CD4-positive, alpha-beta memory T cell (primary cell): ENCODE data around the gene RASA3. TPM values are rescaled to one million over a fixed set of nuclear protein-coding genes. Genes with fewer than 3 reads are reported as not detected.

Source experiments
- CTCF ChIA-PET: fragments of 350-600 bp; sonication (Branson Sonifier 250); formaldehyde crosslinking; loops from one replicate; lab custom pipeline; 2021; ENCODE audit warnings: inconsistent platforms; ENCODE audit not compliant: partially characterized antibody; lab: Charles Lee
- POLR2A ChIA-PET: fragments of 350-600 bp; sonication (Branson Sonifier 250); formaldehyde crosslinking; loops from one replicate; lab custom pipeline; 2021; ENCODE audit not compliant: partially characterized antibody; lab: Charles Lee
- DNase-seq, 5 donors: peaks; one replicate each; pipeline versions ENCODE4 v3.0.0 to v3.0.0-alpha.2; 2020 to 2022; ENCODE audit warnings: mixed read lengths in 1 of 5
- H3K27ac ChIP-seq: one replicate; pipeline ENCODE4 v1.7.0; 2013; ENCODE audit warnings: low read depth, low read length
- H3K27me3 ChIP-seq: 2 replicates; pipeline ENCODE4 v1.7.0; 2013; ENCODE audit warnings: mild to moderate bottlenecking, low read length, moderate library complexity; ENCODE audit not compliant: insufficient read depth
- H3K36me3 ChIP-seq: 2 replicates; pipeline ENCODE4 v1.7.0; 2013; ENCODE audit warnings: mild to moderate bottlenecking, low read length, moderate library complexity; ENCODE audit not compliant: insufficient read depth
- H3K4me1 ChIP-seq: 2 replicates; pipeline ENCODE4 v1.7.0; 2013; ENCODE audit warnings: mild to moderate bottlenecking, low read length, moderate library complexity; ENCODE audit not compliant: insufficient read depth
- H3K4me3 ChIP-seq, 2 donors: one replicate each; pipeline ENCODE4 v1.7.0; 2013; ENCODE audit warnings: low read length in 2 of 2, mild to moderate bottlenecking in 1 of 2
- H3K9me3 ChIP-seq, 2 donors: one replicate each; pipeline ENCODE4 v1.7.0; 2013; ENCODE audit warnings: low read length in 2 of 2, control low read depth in 1 of 2; ENCODE audit not compliant: control insufficient read depth in 1 of 2
- H3K27ac Mint-ChIP-seq, 7 donors: one replicate each; pipeline ENCODE4 v1.8.0; 2020 to 2021; ENCODE audit warnings: mixed read lengths in 7 of 7, mild to moderate bottlenecking in 6 of 7, inconsistent platforms in 3 of 7, moderate library complexity in 3 of 7
- H3K27me3 Mint-ChIP-seq, 2 donors: one replicate each; pipeline ENCODE4 v1.8.0; 2020 to 2021; ENCODE audit warnings: mixed read lengths in 2 of 2
- H3K36me3 Mint-ChIP-seq, 2 donors: one replicate each; pipeline ENCODE4 v1.8.0; 2020 to 2021; ENCODE audit warnings: mixed read lengths in 2 of 2, inconsistent platforms in 1 of 2, mild to moderate bottlenecking in 1 of 2
- H3K4me1 Mint-ChIP-seq, 4 donors: one replicate each; pipeline ENCODE4 v1.8.0; 2020 to 2021; ENCODE audit warnings: mixed read lengths in 4 of 4, mild to moderate bottlenecking in 1 of 4
- H3K4me3 Mint-ChIP-seq, 8 donors: one replicate each; pipeline ENCODE4 v1.8.0; 2020 to 2021; ENCODE audit warnings: mixed read lengths in 8 of 8, mild to moderate bottlenecking in 7 of 8, moderate library complexity in 6 of 8, inconsistent platforms in 3 of 8
- H3K9me3 Mint-ChIP-seq, 8 donors: one replicate each; pipeline ENCODE4 v1.8.0; 2020 to 2021; ENCODE audit warnings: mixed read lengths in 8 of 8, mild to moderate bottlenecking in 5 of 8, inconsistent platforms in 3 of 8, moderate library complexity in 1 of 8
- intact Hi-C: fragments of 100-400 bp; cut with micrococcal nuclease; formaldehyde crosslinking; loops from one replicate; pipeline ENCODE4 v1.15.1; 2023
- polyA plus RNA-seq, 2 donors: library from polyadenylated mRNA; unstranded; fragments of 300-500 nt; fragmentation: Illumina TruSeq; gene quantifications; one replicate each; pipeline ENCODE4 v1.2.3, GENCODE V29; 2021
- total RNA-seq, 2 experiments: library from RNA; stranded (reverse); gene quantifications; one replicate each; pipeline ENCODE4 v1.2.3, GENCODE V29; 2021

Gene RASA3
- total and polyA plus RNA-seq, 4 experiments from 2014 or later = 65.5 to 174 (median 156) TPM

GRCh38 chr13:114055766-114056165 is 76.7 kb downstream of the RASA3 start:
- peaks cover 71% of the 10 kb centered on the region for H3K36me3 ChIP-seq
- CTCF ChIA-PET = no interaction called here
- intact Hi-C loops = no loop called here

GRCh38 chr13:114054830-114055439 is 77.5 kb downstream of the RASA3 start:
- Histone ChIP-seq H3K27ac (no peak overlapping the region), H3K27me3 (no peaks in the 10 kb centered on the region), H3K36me3 (peaks cover 71% of the 10 kb centered on the region), H3K4me3 (no peak overlapping the region), H3K9me3 (no peaks in the 10 kb centered on the region), H3K4me1 (peaks cover 46% of the 10 kb centered on the region)
- Mint-ChIP-seq H3K4me1 (peaks cover 13 to 74% (median 35%) of the 10 kb centered on the region in 4 donors), H3K27me3 (no peaks in the 10 kb centered on the region), H3K27ac (peak overlapping the region in 3 of 7 donors; percentile 50 to 64 (median 59)), H3K36me3 (peaks cover 29 to 68% of the 10 kb centered on the region in 2 donors), H3K9me3 (peaks cover 0 to 8% (median 0%) of the 10 kb centered on the region in 8 donors), H3K4me3 (peak overlapping the region in 2 of 8 donors; percentile 15 to 48)
- POLR2A ChIA-PET = no interaction called here
- DNase-seq = no peak
- CTCF ChIA-PET = no interaction called here
- intact Hi-C loops = no loop called here

More at GRCh38 chr13:114055766-114056165, 76.7 kb downstream of the RASA3 start:
- no peak for DNase-seq
- Histone ChIP-seq H3K4me3 (no peak overlapping the region), H3K27me3 (no peaks in the 10 kb centered on the region), H3K9me3 (no peaks in the 10 kb centered on the region), H3K27ac (no peak overlapping the region), H3K4me1 (peaks cover 38% of the 10 kb centered on the region)
- peak overlapping the region in 3 of 7 donors; percentile 64 to 84 (median 78) for H3K27ac Mint-ChIP-seq
- peaks cover 0 to 10% (median 0%) of the 10 kb centered on the region in 8 donors for H3K9me3 Mint-ChIP-seq
- no peak overlapping the region for H3K4me3 Mint-ChIP-seq
- POLR2A ChIA-PET = interaction anchor here (1.8 kb wide), 1 partner anchor 10 kb away, joined by 7 read pairs; no protein-coding TSS in a partner anchor
- peaks cover 13 to 70% (median 36%) of the 10 kb centered on the region in 4 donors for H3K4me1 Mint-ChIP-seq
- H3K36me3 Mint-ChIP-seq = peaks cover 29 to 65% of the 10 kb centered on the region in 2 donors
- no peaks in the 10 kb centered on the region for H3K27me3 Mint-ChIP-seq

GRCh38 chr13:114054264-114054663 is 78.2 kb downstream of the RASA3 start:
- Histone ChIP-seq H3K27me3 (no peaks in the 10 kb centered on the region), H3K4me1 (peaks cover 53% of the 10 kb centered on the region), H3K27ac (no peak overlapping the region), H3K4me3 (no peak overlapping the region), H3K36me3 (peaks cover 71% of the 10 kb centered on the region), H3K9me3 (no peaks in the 10 kb centered on the region)
- Mint-ChIP-seq H3K36me3 (peaks cover 31 to 66% of the 10 kb centered on the region in 2 donors), H3K27me3 (no peaks in the 10 kb centered on the region), H3K4me3 (peak overlapping the region in 1 of 8 donors; percentile 26), H3K9me3 (peaks cover 0 to 7% (median 0%) of the 10 kb centered on the region in 8 donors), H3K27ac (peak overlapping the region in 6 of 7 donors; percentile 50 to 66 (median 62)), H3K4me1 (peaks cover 11 to 74% (median 34%) of the 10 kb centered on the region in 4 donors)
- DNase-seq = no peak
- CTCF ChIA-PET = no interaction called here
- intact Hi-C loops = no loop called here
- POLR2A ChIA-PET = no interaction called here

- Histone ChIP-seq H3K36me3 (peaks cover 63% of the 10 kb centered on the region), H3K27ac (no peak overlapping the region), H3K4me1 (peaks cover 53% of the 10 kb centered on the region), H3K27me3 (no peaks in the 10 kb centered on the region), H3K4me3 (no peak overlapping the region), H3K9me3 (no peaks in the 10 kb centered on the region)
- peaks cover 0 to 7% (median 0%) of the 10 kb centered on the region in 8 donors for H3K9me3 Mint-ChIP-seq
- H3K27me3 Mint-ChIP-seq = no peaks in the 10 kb centered on the region
- ChIA-PET POLR2A (interaction anchor here (0.9 kb wide), 1 partner anchor 19 kb away, joined by 3 read pairs; no protein-coding TSS in a partner anchor), CTCF (no interaction called here)
- intact Hi-C loops = no loop called here
- no peak for DNase-seq
- H3K36me3 Mint-ChIP-seq = peaks cover 30 to 61% of the 10 kb centered on the region in 2 donors
- H3K4me3 Mint-ChIP-seq = no peak overlapping the region
- H3K4me1 Mint-ChIP-seq = peaks cover 16 to 70% (median 34%) of the 10 kb centered on the region in 4 donors
- H3K27ac Mint-ChIP-seq = peak overlapping the region in 4 of 7 donors; percentile 41 to 78 (median 58)
Observed at GRCh38 chr13:114053026-114053425, 79.4 kb downstream of the RASA3 start.

- Mint-ChIP-seq H3K4me1 (peaks cover 24 to 74% (median 51%) of the 10 kb centered on the region in 4 donors), H3K36me3 (peaks cover 40 to 58% of the 10 kb centered on the region in 2 donors), H3K27me3 (no peaks in the 10 kb centered on the region), H3K27ac (peak overlapping the region in 5 of 7 donors; percentile 35 to 71 (median 57)), H3K9me3 (peaks cover 0 to 10% (median 0%) of the 10 kb centered on the region in 8 donors), H3K4me3 (peak overlapping the region in 2 of 8 donors; percentile 8 to 28)
- Histone ChIP-seq H3K27ac (no peak overlapping the region), H3K4me3 (no peak overlapping the region), H3K36me3 (peaks cover 49% of the 10 kb centered on the region), H3K4me1 (peaks cover 64% of the 10 kb centered on the region), H3K9me3 (no peaks in the 10 kb centered on the region), H3K27me3 (no peaks in the 10 kb centered on the region)
- no peak for DNase-seq
- intact Hi-C loops = no loop called here
- POLR2A ChIA-PET = interaction anchor here (1.6 kb wide), 1 partner anchor 14 kb away, joined by 3 read pairs; no protein-coding TSS in a partner anchor
- CTCF ChIA-PET = interaction anchor here (0.7 kb wide), 1 partner anchor 60 kb away, joined by 3 read pairs; no protein-coding TSS in a partner anchor
Observed at GRCh38 chr13:114050536-114051450, 81.6 kb downstream of the RASA3 start.

- intact Hi-C loops = loop anchor here (5.0 kb wide), 1 partner anchor 63 kb away; no protein-coding TSS in a partner anchor
- Mint-ChIP-seq H3K9me3 (peaks cover 0 to 14% (median 0%) of the 10 kb centered on the region in 8 donors), H3K4me3 (peak overlapping the region in 6 of 8 donors; percentile 41 to 86 (median 79)), H3K27ac (peak overlapping the region in 3 of 7 donors; percentile 85 to 91 (median 86)), H3K4me1 (peaks cover 29 to 74% (median 57%) of the 10 kb centered on the region in 4 donors), H3K27me3 (no peaks in the 10 kb centered on the region), H3K36me3 (peaks cover 44 to 59% of the 10 kb centered on the region in 2 donors)
- CTCF ChIA-PET = no interaction called here
- no peaks in the 10 kb centered on the region for H3K9me3 ChIP-seq
- H3K36me3 ChIP-seq = peaks cover 43% of the 10 kb centered on the region
- no peaks in the 10 kb centered on the region for H3K27me3 ChIP-seq
- DNase-seq = no peak
- POLR2A ChIA-PET = interaction anchor here (0.8 to 2.4 kb wide), 5 partner anchors 12 to 91 kb away, joined by 3 to 11 read pairs (median 4); no protein-coding TSS in a partner anchor
- peaks cover 64% of the 10 kb centered on the region for H3K4me1 ChIP-seq
- H3K27ac ChIP-seq = no peak overlapping the region
- no peak overlapping the region for H3K4me3 ChIP-seq
Observed at GRCh38 chr13:114049626-114050101, 82.8 kb downstream of the RASA3 start.
